NCI-H1092 treated with DMSO at 0.1 percent for 48 hours (cell line): ENCODE results near the gene SPCS2.
A peak's percentile ranks its signal among the peaks of the same experiment; 100 is the strongest.
"Not testable (repeated sequence)": the region's sequence is repeated elsewhere in the genome, so short reads cannot be mapped to it uniquely, and the experiment has no call there.

ENCODE experiments used
- DNase-seq: peaks from one replicate; lab custom pipeline; 2025; lab: John Stamatoyannopoulos, UW

SPCS2 gene

DNA sequence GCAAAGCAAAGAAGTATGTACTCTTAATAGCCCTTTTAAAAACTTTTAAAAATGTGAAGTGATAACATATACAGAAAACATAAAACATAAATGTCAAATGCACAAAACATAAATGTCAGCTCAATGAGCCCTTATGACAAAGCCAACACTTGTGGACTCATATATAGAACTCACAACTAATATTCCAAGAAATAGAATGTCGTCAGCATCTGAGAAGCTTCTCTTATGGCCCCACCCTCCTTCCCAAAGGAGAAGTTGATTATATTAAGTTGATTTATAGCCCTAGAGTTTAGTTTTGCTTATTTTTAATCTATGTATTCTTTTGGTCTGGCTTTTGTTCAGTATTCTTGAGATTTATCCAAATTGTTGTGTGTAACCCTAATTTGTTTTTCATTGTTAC is 53.5 kb downstream of the SPCS2 start:
- DNase-seq = no peak

DNA sequence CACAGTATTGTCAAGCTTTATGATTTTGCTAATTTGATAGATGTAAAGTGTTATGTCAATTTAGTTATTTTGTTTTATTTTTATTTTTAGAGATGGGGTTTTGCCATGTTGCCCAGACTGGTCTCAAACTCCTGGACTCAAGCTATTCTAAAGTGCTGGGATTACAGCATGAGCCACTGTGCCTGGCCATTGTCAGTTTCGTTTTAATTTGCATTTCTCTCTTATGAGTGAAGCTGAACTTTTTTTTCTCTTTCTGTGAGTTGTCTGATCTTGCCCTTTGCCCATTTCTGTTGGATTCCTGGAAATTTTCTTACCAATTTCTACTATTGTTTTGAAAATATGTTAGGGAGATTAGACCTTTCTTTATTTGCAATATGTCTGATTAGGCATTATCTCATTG is 55.1 kb downstream of the SPCS2 start:
- no peak for DNase-seq

DNA sequence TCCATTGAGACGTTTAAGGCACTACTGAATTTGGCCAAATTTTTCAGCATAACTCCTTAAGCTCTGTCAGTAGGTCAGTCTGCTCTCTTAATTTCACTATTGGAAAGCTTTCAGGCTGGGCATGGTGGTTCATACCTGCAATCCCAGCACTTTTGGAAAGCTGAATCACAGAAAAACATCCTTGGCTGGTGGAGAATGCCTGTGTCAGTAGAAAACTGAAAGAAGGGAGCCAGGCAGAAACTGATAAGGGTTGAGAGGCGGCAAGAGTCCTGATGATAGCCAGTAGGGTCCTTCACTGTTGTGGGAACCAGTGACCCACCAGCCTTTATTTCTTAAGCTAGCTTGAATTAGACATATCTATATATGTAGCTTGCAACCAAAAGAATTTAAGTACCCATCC is 62.3 kb downstream of the SPCS2 start:
- DNase-seq = no peak

DNA sequence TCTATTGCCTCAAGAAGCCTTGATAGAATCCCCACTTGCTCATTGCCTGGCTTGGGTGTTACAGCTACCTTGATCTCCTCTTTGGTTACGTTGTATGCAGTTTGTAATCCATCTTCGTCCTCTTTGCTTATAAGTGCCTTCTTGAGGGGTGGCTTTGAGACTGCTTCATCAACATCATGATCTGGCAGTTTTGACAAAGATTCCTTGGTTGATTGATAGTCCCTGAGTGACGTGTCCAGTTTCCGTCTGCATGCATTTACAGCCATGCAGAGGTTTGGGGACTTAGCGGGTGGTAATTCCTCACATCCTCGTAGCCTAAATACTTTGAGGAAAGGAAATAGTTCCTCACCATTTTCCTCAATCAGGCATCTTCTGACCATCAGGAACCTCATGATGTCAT is 62.8 kb downstream of the SPCS2 start:
- DNase-seq = no peak

GRCh38 chr11:75013051-75013450 is 64.0 kb downstream of the SPCS2 start:
- no peak for DNase-seq

DNA sequence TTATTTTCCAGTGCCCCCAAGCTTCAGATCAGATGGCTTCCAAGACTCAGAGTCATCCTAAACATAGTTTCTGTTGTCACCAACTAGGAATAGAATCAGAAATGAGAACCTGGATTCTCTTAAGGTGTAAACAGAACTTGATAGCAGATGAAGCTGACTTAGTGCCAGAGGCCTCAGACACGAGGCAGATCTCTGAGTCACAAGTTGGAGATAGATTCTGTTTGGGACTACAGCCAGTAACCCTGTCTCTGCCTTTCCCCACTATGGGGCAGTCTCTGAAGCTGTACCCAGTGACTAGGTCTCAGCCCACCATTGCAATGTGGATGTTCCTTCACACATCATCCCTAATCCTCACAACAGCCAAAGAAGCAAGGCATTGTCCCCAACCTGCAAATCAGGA is 65.1 kb downstream of the SPCS2 start:
- DNase-seq = no peak

DNA sequence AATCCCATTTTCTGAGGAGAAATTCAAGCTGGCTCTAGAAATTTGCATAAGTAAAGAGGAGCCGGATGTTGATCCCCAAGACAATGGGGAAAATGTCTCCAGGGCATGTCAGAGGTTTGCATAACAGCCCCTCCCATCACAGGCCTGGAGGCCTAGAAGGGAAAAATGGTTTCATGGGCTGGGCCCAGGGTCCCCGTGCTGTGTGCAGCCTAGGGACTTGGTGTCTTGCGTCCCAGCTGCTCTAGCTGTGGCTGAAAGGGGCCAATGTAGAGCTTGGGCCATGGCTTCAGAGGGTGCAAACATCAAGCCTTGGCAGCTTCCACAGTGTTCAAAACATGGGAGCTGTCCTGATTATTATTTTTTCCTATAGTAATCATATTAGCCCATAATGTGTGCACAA is 70.1 kb downstream of the SPCS2 start:
- DNase-seq = not testable (repeated sequence)

GRCh38 chr11:75020328-75020727 is 71.3 kb downstream of the SPCS2 start:
- not testable (repeated sequence) for DNase-seq

DNA sequence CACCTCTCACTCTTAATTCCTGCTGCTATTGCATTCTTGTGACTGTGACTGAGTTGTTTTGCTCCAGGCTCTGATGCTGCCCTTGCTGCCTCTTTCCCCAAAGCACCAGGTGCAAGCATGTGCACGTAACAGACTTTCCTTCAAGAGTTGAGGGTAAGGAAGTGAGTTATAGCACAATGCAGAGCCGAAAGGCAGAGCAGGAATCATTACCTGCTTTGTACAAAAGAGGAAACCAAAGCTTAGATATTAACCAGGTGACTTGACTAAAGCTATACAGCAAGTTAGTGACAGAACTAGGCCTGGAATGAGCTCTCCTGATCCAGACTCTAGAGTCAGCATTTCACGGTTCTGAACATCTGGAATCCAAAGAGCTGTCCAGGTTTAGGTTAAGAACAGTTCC is 73.2 kb downstream of the SPCS2 start:
- no peak for DNase-seq

GRCh38 chr11:75022759-75023396 is 73.8 kb downstream of the SPCS2 start:
- peak; percentile 71 for DNase-seq

GRCh38 chr11:75023446-75024067 is 74.5 kb downstream of the SPCS2 start:
- DNase-seq = no peak

DNA sequence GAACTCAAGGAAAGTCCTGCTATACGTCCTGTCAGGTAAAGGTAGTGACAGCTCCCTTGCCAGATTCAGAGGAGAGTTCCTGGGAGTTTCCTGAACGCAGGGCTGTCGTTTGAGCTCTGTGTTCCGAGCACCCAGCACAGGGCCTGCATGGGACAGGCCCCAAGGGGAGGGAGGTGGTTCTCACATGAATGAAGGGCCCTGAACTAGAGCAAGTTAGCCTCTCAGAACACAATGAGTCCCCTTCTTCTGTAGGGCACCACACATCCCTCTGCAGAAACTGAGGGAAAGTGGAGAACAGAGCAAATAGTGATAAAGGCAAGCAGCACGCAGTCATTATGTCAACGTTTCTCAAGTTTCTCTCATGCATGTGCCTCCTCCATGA is 75.0 kb downstream of the SPCS2 start:
- DNase-seq = no peak

DNA sequence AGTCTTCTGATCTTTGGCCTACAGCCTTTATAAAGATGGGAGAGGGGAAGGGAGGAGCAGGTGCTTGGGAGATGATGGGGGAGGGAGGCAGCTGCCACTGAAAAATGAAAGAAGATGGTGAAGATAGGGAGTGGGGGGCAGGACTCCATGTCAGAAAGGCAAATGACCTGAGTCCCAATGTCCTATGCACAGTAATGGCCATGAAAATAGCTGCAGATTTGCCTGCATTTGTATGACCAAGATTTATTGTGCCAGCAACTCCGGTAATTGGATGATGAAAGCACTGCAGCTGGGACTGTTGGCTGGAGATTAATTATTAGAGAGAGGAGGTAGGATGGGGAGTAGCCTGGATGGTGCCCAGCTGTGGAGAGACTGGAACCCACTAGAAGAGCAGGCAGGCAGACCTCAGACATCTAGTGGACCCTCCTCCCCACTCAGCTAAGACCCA is 75.7 kb downstream of the SPCS2 start:
- no peak for DNase-seq

GRCh38 chr11:75025561-75025960 is 76.5 kb downstream of the SPCS2 start:
- no peak for DNase-seq

DNA sequence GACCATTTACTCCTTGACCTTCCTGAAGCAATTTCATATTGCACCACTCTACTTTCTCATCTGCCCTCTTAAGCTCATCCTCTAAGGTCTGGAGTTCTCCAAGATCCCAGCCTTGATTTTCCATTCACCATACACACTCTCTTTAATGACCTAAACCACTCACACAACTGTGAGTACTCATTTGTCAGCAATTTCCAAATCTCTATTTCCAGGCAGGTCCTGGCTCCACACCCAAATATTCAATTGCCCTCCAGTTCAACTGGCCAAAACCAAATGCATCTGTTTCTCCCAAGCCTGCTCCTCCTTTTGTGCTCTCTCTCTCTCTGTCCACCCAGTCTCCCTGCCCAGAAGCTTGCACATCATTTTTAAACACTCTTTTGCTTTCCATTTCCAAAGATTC is 79.3 kb downstream of the SPCS2 start:
- DNase-seq = peak; percentile 8
